Epithelial cell of esophagus (primary cell): ENCODE data around the gene LRTM1.

Source experiments
- DNase-seq: peaks from one replicate; pipeline ENCODE4 v3.0.0; 2010; ENCODE audit warnings: low read depth
- H3K4me3 ChIP-seq: 2 replicates; pipeline ENCODE4 v1.5.1; 2011; ENCODE audit warnings: mild to moderate bottlenecking, low read length, control low read depth
- CTCF ChIP-seq: IDR thresholded peaks from 2 replicates; pipeline ENCODE4 v1.5.1; 2011; ENCODE audit warnings: low read depth, mild to moderate bottlenecking, low read length, control low read depth, inconsistent platforms; ENCODE audit not compliant: insufficient read depth; ENCODE audit errors: missing control alignments

The LRTM1 gene

GRCh38 chr3:54914180-54914579, 13.7 kb downstream of the LRTM1 start:
- no peak for DNase-seq
- no peak overlapping the region for H3K4me3 ChIP-seq
- no peak for TF ChIP-seq CTCF

- H3K4me3 ChIP-seq, result no peak overlapping the region
- TF ChIP-seq CTCF, result no peak
- no peak for DNase-seq
Measured at GRCh38 chr3:54909191-54909590, 18.7 kb downstream of the LRTM1 start.

- H3K4me3 ChIP-seq, result no peak overlapping the region
- no peak for DNase-seq
- no peak for TF ChIP-seq CTCF
Measured at GRCh38 chr3:54906763-54907162, 21.1 kb downstream of the LRTM1 start.

GRCh38 chr3:54905920-54906319, 21.9 kb downstream of the LRTM1 start:
- TF ChIP-seq CTCF, result no peak
- H3K4me3 ChIP-seq, result no peak overlapping the region
- DNase-seq, result no peak

GRCh38 chr3:54905261-54905888, 22.5 kb downstream of the LRTM1 start:
- TF ChIP-seq CTCF, result no peak
- no peak for DNase-seq
- H3K4me3 ChIP-seq, result no peak overlapping the region

- no peak for TF ChIP-seq CTCF
- H3K4me3 ChIP-seq, result no peak overlapping the region
- no peak for DNase-seq
Measured at GRCh38 chr3:54901906-54902685, 25.8 kb downstream of the LRTM1 start.

GRCh38 chr3:54900838-54901591, 26.8 kb downstream of the LRTM1 start:
- DNase-seq, result no peak
- TF ChIP-seq CTCF, result no peak
- H3K4me3 ChIP-seq, result no peak overlapping the region
